ENCODE results near the gene ST8SIA2. TPM values are rescaled to one million over a fixed set of nuclear protein-coding genes. Genes with fewer than 3 reads are reported as not detected.
"Not testable (repeated sequence)": the region's sequence is repeated elsewhere in the genome, so short reads cannot be mapped to it uniquely, and the experiment has no call there.

Gene ST8SIA2
- total and polyA plus RNA-seq, 7 donors = 0.03 to 0.79 (median 0.12) TPM; not detected in 4

DNA sequence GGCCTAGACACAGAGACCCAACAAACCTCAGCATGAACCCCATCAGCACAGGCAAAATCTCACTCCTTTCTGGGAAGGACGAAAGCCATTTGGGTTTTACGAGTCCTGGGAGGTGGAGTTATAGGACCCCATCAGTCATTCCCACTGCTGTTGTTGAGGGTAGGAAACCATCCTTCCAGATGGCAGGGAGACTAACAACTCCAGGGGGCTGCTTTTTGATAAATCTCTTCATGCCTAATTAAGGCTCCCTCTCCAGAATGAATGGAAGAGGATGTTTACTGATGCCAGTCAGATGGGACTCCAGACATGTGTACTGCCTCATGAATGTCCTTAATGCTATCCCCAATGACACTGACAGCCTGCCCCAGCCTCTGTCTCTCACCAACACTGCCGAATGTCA is 75.3 kb downstream of the ST8SIA2 start:
- no peaks in the 10 kb centered on the region for H3K4me1 ChIP-seq
- DNase-seq (no peak), ATAC-seq (no peak)
- H3K27ac ChIP-seq = no peak overlapping the region
- WGBS, 3 donors = 60 to 70% (median 66%) methylated on average over 3 of the region's 3 CpGs
- no peaks in the 10 kb centered on the region for H3K36me3 ChIP-seq (ENCODE audit: insufficient read depth in 1 of 2, low read depth in 1 of 2)
- H3K4me3 ChIP-seq = no peak overlapping the region
- TF ChIP-seq, protein P1, sequence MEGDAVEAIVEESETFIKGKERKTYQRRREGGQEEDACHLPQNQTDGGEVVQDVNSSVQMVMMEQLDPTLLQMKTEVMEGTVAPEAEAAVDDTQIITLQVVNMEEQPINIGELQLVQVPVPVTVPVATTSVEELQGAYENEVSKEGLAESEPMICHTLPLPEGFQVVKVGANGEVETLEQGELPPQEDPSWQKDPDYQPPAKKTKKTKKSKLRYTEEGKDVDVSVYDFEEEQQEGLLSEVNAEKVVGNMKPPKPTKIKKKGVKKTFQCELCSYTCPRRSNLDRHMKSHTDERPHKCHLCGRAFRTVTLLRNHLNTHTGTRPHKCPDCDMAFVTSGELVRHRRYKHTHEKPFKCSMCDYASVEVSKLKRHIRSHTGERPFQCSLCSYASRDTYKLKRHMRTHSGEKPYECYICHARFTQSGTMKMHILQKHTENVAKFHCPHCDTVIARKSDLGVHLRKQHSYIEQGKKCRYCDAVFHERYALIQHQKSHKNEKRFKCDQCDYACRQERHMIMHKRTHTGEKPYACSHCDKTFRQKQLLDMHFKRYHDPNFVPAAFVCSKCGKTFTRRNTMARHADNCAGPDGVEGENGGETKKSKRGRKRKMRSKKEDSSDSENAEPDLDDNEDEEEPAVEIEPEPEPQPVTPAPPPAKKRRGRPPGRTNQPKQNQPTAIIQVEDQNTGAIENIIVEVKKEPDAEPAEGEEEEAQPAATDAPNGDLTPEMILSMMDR (IDR thresholded peaks at IDR 0.05) = no peak
- H3K27me3 ChIP-seq (ENCODE audit: insufficient read depth in 3 of 3, low read length in 2 of 3) = peaks cover 0 to 2% (median 0%) of the 10 kb centered on the region in 3 donors
- H3K9me3 ChIP-seq = no peaks in the 10 kb centered on the region
- intact Hi-C loops (cut with DNase I) = no loop called here

DNA sequence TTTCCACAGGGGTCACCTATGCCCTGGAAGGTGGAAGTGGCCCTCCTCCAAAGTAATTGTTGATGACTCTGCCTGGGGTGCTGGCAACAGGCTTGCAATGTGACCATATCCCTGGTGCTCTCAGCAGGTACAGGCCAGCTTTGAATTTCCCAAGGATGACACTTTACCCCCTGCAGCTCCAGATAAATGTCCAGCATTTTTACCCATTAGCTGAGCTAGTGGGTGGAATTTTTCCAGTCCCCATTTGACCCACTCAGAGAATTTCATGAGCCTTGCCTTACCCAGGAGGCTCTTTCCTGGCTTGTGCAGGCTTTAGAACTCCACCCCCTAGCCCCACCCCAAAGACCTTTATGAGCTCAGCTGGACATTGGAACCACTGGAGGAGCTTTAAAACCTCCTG is 77.6 kb downstream of the ST8SIA2 start:
- Histone ChIP-seq H3K27me3 (ENCODE audit: insufficient read depth in 3 of 3, low read length in 2 of 3) (peaks cover 0 to 2% (median 0%) of the 10 kb centered on the region in 3 donors), H3K27ac (no peak overlapping the region), H3K4me1 (no peaks in the 10 kb centered on the region), H3K36me3 (ENCODE audit: insufficient read depth in 1 of 2, low read depth in 1 of 2) (no peaks in the 10 kb centered on the region), H3K9me3 (no peaks in the 10 kb centered on the region), H3K4me3 (no peak overlapping the region)
- DNase-seq = no peak
- TF ChIP-seq, protein P1 (IDR thresholded peaks at IDR 0.05) = no peak
- intact Hi-C loops (cut with DNase I) = no loop called here
- no peak for ATAC-seq

DNA sequence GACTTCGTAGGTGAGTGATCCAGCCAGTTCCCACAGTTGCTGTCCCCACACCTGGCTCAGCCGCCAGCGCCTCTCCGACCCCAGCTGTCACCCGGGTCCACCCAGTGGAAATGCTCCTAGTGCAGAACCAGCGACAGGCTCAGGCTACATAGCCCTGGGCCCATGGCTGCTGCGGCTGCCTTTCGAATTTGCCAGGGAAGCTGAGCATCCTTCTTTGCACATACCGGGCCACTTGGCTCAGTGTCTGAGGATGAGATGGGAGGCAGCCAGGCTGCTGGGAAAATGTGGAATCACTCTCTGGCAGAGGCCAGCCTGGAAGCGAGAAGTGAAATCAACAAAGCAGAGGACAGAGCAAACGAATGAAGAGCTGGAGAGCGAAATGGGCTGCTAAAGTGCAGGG is 80.1 kb downstream of the ST8SIA2 start:
- Histone ChIP-seq H3K4me3 (no peak overlapping the region), H3K36me3 (ENCODE audit: insufficient read depth in 1 of 2, low read depth in 1 of 2) (no peaks in the 10 kb centered on the region), H3K27ac (no peak overlapping the region), H3K9me3 (no peaks in the 10 kb centered on the region), H3K27me3 (ENCODE audit: insufficient read depth in 3 of 3, low read length in 2 of 3) (no peaks in the 10 kb centered on the region), H3K4me1 (no peaks in the 10 kb centered on the region)
- 70 to 75% (median 71%) methylated on average over 12 of the region's 12 CpGs for WGBS, 3 donors
- intact Hi-C loops (cut with DNase I) = no loop called here
- DNase-seq (no peak), ATAC-seq (no peak)
- TF ChIP-seq, protein P1 (IDR thresholded peaks at IDR 0.05) = no peak

DNA sequence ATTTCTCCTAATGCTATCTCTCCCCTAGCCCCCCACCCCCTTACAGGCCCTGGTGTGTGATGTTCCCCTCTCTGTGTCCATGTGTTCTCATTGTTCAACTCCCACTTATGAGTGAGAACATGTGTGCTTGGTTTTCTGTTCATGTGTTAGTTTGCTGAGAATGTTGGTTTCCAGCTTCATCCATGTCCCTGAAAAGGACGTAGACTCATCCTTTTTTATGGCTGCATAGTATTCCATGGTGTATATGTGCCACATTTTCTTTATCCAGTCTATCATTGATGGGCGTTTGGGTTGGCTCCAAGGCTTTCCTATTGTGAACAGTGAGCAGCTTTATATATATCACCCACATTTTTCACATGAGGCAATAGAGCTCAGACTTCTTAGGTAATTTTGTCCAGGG is 86.0 kb downstream of the ST8SIA2 start:
- DNase-seq; H3K27me3 ChIP-seq (ENCODE audit: insufficient read depth in 3 of 3, low read length in 2 of 3); H3K9me3 ChIP-seq; H3K36me3 ChIP-seq (ENCODE audit: insufficient read depth in 1 of 2, low read depth in 1 of 2); intact Hi-C loops (cut with DNase I); H3K4me1 ChIP-seq; ATAC-seq; H3K4me3 ChIP-seq; H3K27ac ChIP-seq: not testable (repeated sequence)
- 83 to 84% (median 84%) methylated on average over 2 of the region's 2 CpGs for WGBS, 3 donors

DNA sequence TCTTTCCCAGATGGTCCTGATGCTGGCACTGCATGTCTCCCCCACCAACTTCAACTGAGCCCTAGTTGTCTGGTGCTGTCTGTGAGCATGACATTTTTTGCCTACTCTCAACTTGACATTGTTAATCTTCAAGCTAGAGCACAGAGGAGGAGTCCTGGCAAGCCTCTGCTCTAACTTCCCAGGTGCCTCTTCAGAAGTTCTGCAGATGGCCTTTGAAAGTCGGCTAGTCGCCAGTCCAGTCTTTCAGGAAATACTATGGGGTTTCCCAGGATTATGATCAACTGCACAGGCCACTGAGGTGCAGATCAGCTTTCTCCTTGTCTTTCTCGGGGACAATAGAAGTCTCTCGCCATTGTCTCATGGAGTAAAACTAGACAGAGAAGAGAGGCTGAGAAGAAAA is 86.7 kb downstream of the ST8SIA2 start:
- 72 to 79% (median 78%) methylated on average over 4 of the region's 4 CpGs for WGBS, 3 donors
- Histone ChIP-seq H3K9me3 (no peaks in the 10 kb centered on the region), H3K4me1 (no peaks in the 10 kb centered on the region), H3K4me3 (no peak overlapping the region), H3K36me3 (ENCODE audit: insufficient read depth in 1 of 2, low read depth in 1 of 2) (no peaks in the 10 kb centered on the region), H3K27me3 (ENCODE audit: insufficient read depth in 3 of 3, low read length in 2 of 3) (no peaks in the 10 kb centered on the region), H3K27ac (no peak overlapping the region)
- ATAC-seq (no peak), DNase-seq (no peak)
- TF ChIP-seq, protein P1 (IDR thresholded peaks at IDR 0.05) = no peak
- intact Hi-C loops (cut with DNase I) = no loop called here

Measured in psoas muscle (tissue), 8 donors.